ENCODE data around the gene CYLD.

The CYLD gene

GRCh38 chr16:50848755-50849514 is 107.0 kb downstream of the CYLD start:
- no peak for DNase-seq

All from fibroblast of skin of abdomen (primary cell).